ENCODE results near the gene GRIA3.

GRCh38 chrX:123525123-123525725, 341.1 kb downstream of the GRIA3 start:
- no peak for TF ChIP-seq CTCF (IDR thresholded peaks at IDR 0.05; ENCODE audit: low read length)
- TF ChIP-seq EZH2 (IDR thresholded peaks at IDR 0.05; ENCODE audit: borderline replicate concordance, low read length): no peak
